PC-9 (cell line): ENCODE data around the gene GRM7. TPM values are rescaled to one million over a fixed set of nuclear protein-coding genes. Genes with fewer than 3 reads are reported as not detected.

Experiments
- BruUV-seq: library from RNA; stranded (reverse); fragments of 400-500 nt; replicated peaks from 2 replicates; lab custom pipeline; 2021; lab: Mats Ljungman, UMichigan
- CTCF ChIA-PET: fragments of 300-600 bp; sonication (Branson Sonifier 250); formaldehyde crosslinking; loops from one replicate; lab custom pipeline; 2022; ENCODE audit warnings: antibody characterized with exemption; lab: Charles Lee
- POLR2A ChIA-PET: fragments of 300-600 bp; sonication (Branson Sonifier 250); formaldehyde crosslinking; loops from one replicate; lab custom pipeline; 2022; ENCODE audit warnings: antibody characterized with exemption; ENCODE audit not compliant: unreplicated experiment; lab: Charles Lee
- DNase-seq, 2 experiments: peaks; one replicate each; pipeline versions ENCODE4 v3.0.0 to v3.0.0-alpha.2; 2015 to 2022; ENCODE audit warnings: mixed read lengths in 1 of 2
- H2AFZ ChIP-seq: fragments of 200-600 bp; sonication (generic); 2 replicates; pipeline ENCODE4 v1.8.1; 2017; ENCODE audit warnings: antibody characterized with exemption
- H3F3A ChIP-seq: fragments of 200-600 bp; sonication (generic); 2 replicates; pipeline ENCODE4 v1.8.1; 2017; ENCODE audit warnings: antibody characterized with exemption, mild to moderate bottlenecking, low read depth; ENCODE audit not compliant: insufficient read depth
- H3K27ac ChIP-seq: fragments of 200-600 bp; sonication (generic); 2 replicates; pipeline ENCODE4 v1.6.1; 2016; ENCODE audit warnings: mixed run types
- H3K27me3 ChIP-seq: fragments of 200-600 bp; sonication (generic); 2 replicates; pipeline ENCODE4 v1.6.1; 2016; ENCODE audit warnings: low read depth, mixed run types; ENCODE audit not compliant: insufficient read depth
- H3K36me3 ChIP-seq: fragments of 200-600 bp; sonication (generic); 2 replicates; pipeline ENCODE4 v1.6.1; 2016; ENCODE audit warnings: low read depth, mixed run types
- H3K4me1 ChIP-seq: fragments of 200-600 bp; sonication (generic); replicated peaks from 2 replicates; pipeline ENCODE4 v1.6.1; 2016; ENCODE audit warnings: mixed run types; ENCODE audit not compliant: insufficient read depth
- H3K4me2 ChIP-seq: fragments of 200-600 bp; sonication (generic); 2 replicates; pipeline ENCODE4 v1.6.1; 2017; ENCODE audit warnings: mixed run types
- H3K4me3 ChIP-seq: fragments of 200-600 bp; sonication (generic); 2 replicates; pipeline ENCODE4 v1.6.1; 2016; ENCODE audit warnings: mixed run types
- H3K79me2 ChIP-seq: fragments of 200-600 bp; sonication (generic); 2 replicates; pipeline ENCODE4 v1.6.1; 2017; ENCODE audit warnings: low read depth, mixed run types
- H3K9me2 ChIP-seq: fragments of 200-600 bp; sonication (generic); 2 replicates; pipeline ENCODE4 v1.8.1; 2017; ENCODE audit warnings: mild to moderate bottlenecking; ENCODE audit not compliant: insufficient read depth
- H3K9me3 ChIP-seq: fragments of 200-600 bp; sonication (generic); 2 replicates; pipeline ENCODE4 v1.8.1; 2016; ENCODE audit warnings: low read depth; ENCODE audit not compliant: insufficient read depth
- H4K20me1 ChIP-seq: fragments of 200-600 bp; sonication (generic); 2 replicates; pipeline ENCODE4 v1.8.1; 2017; ENCODE audit not compliant: insufficient read depth
- EZH2 ChIP-seq: fragments of 200-600 bp; sonication (generic); IDR thresholded peaks from 2 replicates; pipeline ENCODE4 v1.8.0; 2017; ENCODE audit warnings: antibody characterized with exemption, low read depth
- intact Hi-C: fragments of 100-400 bp; cut with micrococcal nuclease; formaldehyde crosslinking; loops from one replicate; pipeline ENCODE4 v1.10.0; 2022; ENCODE audit not compliant: unreplicated experiment
- total RNA-seq: library from RNA; stranded (reverse); gene quantifications from 2 replicates; pipeline ENCODE4 v1.2.3, GENCODE V29; 2021
- TF ChIP-seq, protein P1 (sequence below): fragments of 200-600 bp; sonication (generic); conservative IDR thresholded peaks from 2 replicates; pipeline ENCODE4 v1.6.1; 2017; ENCODE audit warnings: mixed run types, antibody characterized with exemption, mild to moderate bottlenecking, moderate library complexity

GRM7 gene
- total RNA-seq, 1 experiment from 2014 or later: not detected

DNA sequence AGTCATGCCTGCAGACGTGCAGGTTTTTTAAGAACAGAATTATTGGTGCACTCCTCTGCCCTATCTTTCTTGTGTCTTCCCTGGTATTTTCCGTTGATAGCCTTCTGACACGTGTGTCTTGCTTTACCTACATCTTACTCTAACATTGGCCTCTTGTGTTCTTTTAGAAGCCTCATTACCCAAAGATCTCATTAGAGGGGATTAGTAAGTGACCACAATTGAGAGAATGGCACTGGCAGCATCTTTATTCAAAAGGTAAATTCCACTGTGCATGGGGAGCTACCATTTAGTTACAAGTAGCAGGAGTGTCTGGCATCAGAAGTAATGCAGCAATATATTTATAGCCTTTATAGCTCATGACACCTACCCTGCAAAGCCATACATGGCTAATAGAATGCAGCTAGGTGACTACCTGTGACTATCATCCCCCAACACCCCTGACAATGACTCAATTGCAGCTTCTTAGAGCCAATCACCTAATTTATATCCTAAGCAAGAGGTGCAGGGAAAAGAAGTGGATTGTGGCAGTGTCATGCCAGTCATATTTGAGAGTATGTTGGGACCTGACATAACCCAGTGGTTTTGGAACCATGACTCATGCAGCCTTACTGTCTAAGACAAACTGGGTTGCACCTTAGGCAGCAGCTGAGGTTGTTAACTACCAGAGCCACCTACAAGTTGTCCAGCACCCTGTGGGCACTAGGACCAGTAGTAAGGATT is 164.8 kb downstream of the GRM7 start:
- intact Hi-C loops: no loop called here
- Histone ChIP-seq H3F3A (no peaks in the 10 kb centered on the region), H3K4me1 (no peaks in the 10 kb centered on the region), H4K20me1 (no peaks in the 10 kb centered on the region), H3K9me3 (no peaks in the 10 kb centered on the region), H3K9me2 (no peaks in the 10 kb centered on the region; the same call in 1 of the 2 replicates), H3K4me3 (no peak overlapping the region), H3K36me3 (no peaks in the 10 kb centered on the region), H2AFZ (no peak overlapping the region), H3K27ac (no peak overlapping the region), H3K27me3 (no peaks in the 10 kb centered on the region), H3K79me2 (no peaks in the 10 kb centered on the region), H3K4me2 (no peak overlapping the region)
- BruUV-seq: no TSS peak
- ChIA-PET POLR2A (no interaction called here), CTCF (no interaction called here)
- no peak for TF ChIP-seq EZH2
- TF ChIP-seq, protein P1, sequence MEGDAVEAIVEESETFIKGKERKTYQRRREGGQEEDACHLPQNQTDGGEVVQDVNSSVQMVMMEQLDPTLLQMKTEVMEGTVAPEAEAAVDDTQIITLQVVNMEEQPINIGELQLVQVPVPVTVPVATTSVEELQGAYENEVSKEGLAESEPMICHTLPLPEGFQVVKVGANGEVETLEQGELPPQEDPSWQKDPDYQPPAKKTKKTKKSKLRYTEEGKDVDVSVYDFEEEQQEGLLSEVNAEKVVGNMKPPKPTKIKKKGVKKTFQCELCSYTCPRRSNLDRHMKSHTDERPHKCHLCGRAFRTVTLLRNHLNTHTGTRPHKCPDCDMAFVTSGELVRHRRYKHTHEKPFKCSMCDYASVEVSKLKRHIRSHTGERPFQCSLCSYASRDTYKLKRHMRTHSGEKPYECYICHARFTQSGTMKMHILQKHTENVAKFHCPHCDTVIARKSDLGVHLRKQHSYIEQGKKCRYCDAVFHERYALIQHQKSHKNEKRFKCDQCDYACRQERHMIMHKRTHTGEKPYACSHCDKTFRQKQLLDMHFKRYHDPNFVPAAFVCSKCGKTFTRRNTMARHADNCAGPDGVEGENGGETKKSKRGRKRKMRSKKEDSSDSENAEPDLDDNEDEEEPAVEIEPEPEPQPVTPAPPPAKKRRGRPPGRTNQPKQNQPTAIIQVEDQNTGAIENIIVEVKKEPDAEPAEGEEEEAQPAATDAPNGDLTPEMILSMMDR: no peak
- no peak for DNase-seq

DNA sequence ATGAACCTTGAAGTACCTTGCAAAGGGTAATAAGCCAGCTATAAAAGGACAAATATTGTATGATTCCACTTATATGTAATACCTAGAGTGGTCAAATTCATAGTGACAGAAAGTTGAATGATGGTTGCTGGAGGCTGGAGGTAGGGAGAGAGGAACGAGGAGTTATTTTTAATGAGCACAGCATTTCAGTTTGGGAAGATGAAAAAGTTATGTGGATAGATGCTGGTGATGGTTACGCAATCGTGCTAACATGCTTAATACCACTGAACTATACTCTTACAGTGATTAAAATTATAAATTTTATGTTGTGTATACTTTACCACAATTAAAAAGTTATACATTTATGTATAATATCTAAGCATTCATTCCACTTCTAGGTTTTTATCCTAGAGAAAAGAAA is 168.6 kb downstream of the GRM7 start:
- TF ChIP-seq, protein P1: no peak
- TF ChIP-seq EZH2: no peak
- Histone ChIP-seq H3K4me3 (no peak overlapping the region), H3K9me2 (no peaks in the 10 kb centered on the region; the same call in 1 of the 2 replicates), H3K9me3 (no peaks in the 10 kb centered on the region), H2AFZ (no peak overlapping the region), H3K4me2 (no peak overlapping the region), H3K36me3 (no peaks in the 10 kb centered on the region), H4K20me1 (peaks cover 2% of the 10 kb centered on the region; the same call in 1 of the 2 replicates), H3K79me2 (no peaks in the 10 kb centered on the region), H3K27me3 (no peaks in the 10 kb centered on the region), H3K4me1 (no peaks in the 10 kb centered on the region), H3F3A (no peaks in the 10 kb centered on the region), H3K27ac (no peak overlapping the region)
- DNase-seq: no peak
- CTCF ChIA-PET: no interaction called here
- POLR2A ChIA-PET: no interaction called here
- no TSS peak for BruUV-seq
- intact Hi-C loops: no loop called here

DNA sequence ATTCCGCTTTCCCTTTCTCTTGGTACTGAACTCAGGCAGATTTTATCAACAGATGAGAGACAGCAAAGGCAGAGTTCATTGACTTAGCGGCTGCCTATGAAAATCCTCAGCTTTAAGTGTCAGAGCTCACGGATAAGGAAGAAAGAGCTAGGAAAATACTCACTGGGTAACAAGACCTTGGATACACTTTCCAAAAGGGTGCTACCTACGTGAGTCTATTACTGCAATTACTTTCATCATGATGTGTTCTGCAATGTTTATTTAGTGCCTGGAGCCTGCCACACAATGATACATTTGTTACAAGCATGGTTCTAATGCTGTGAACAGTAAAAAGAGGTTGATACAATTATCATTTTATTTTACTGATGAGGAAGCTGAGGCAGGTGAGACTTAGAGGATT is 177.5 kb downstream of the GRM7 start:
- no peak for TF ChIP-seq EZH2
- TF ChIP-seq, protein P1: no peak
- ChIA-PET CTCF (no interaction called here), POLR2A (no interaction called here)
- no peaks in the 10 kb centered on the region for H3K27me3 ChIP-seq
- no peak overlapping the region for H3K4me3 ChIP-seq
- BruUV-seq: no TSS peak
- intact Hi-C loops: no loop called here
- H3F3A ChIP-seq: no peaks in the 10 kb centered on the region
- no peak for DNase-seq
- H3K4me1 ChIP-seq: no peaks in the 10 kb centered on the region
- no peak overlapping the region for H2AFZ ChIP-seq
- no peaks in the 10 kb centered on the region for H3K79me2 ChIP-seq
- peaks cover 3% of the 10 kb centered on the region; the same call in 1 of the 2 replicates for H4K20me1 ChIP-seq
- H3K9me3 ChIP-seq: no peaks in the 10 kb centered on the region
- H3K36me3 ChIP-seq: no peaks in the 10 kb centered on the region
- no peak overlapping the region for H3K4me2 ChIP-seq
- H3K9me2 ChIP-seq: no peaks in the 10 kb centered on the region
- H3K27ac ChIP-seq: no peak overlapping the region
